B cell (primary cell): ENCODE measurements around the gene CAND2. TPM values are rescaled to one million over a fixed set of nuclear protein-coding genes. Genes with fewer than 3 reads are reported as not detected.

Experiments used
- ATAC-seq: fragments of 200-7000 bp; cut with Tn5 transposase; one replicate; pipeline ENCODE4 v1.10.0; 2021; ENCODE audit warnings: low read depth, mild to moderate bottlenecking, moderate number of reproducible peaks, moderate library complexity
- CTCF ChIA-PET: fragments of 350-600 bp; sonication (Branson Sonifier 250); formaldehyde crosslinking; loops from one replicate; lab custom pipeline; 2021; ENCODE audit warnings: antibody characterized with exemption, inconsistent platforms; lab: Charles Lee
- POLR2A ChIA-PET: fragments of 350-600 bp; sonication (Branson Sonifier 250); formaldehyde crosslinking; loops from one replicate; lab custom pipeline; 2021; ENCODE audit warnings: antibody characterized with exemption; lab: Charles Lee
- DNase-seq: peaks from one replicate; pipeline ENCODE4 v3.0.0; 2013
- H2AFZ ChIP-seq: 2 replicates; pipeline ENCODE4 v1.6.1; 2012; ENCODE audit warnings: mild to moderate bottlenecking, low read depth, low read length; ENCODE audit not compliant: insufficient read depth, poor library complexity, severe bottlenecking
- H3K27ac ChIP-seq, 2 donors: 1 replicate in 1 of 2; 2 replicates in 1 of 2; pipeline ENCODE4 v1.5.1; 2012 to 2013; ENCODE audit warnings: low read length in 2 of 2, mild to moderate bottlenecking in 2 of 2, moderate library complexity in 1 of 2
- H3K27me3 ChIP-seq, 4 experiments: fragments of 200-600 bp in 1 of 4; sonication (generic) in 1 of 4; replicated peaks in 1 of 4; 1 replicate in 2 of 4; 2 replicates in 2 of 4; pipeline versions ENCODE4 v1.6.1 to v1.7.0; 2013 to 2016; ENCODE audit warnings: low read length in 3 of 4, mild to moderate bottlenecking in 2 of 4, mixed read lengths in 1 of 4, moderate library complexity in 1 of 4; ENCODE audit not compliant: insufficient read depth in 4 of 4, control insufficient read depth in 3 of 4; ENCODE audit errors: control extremely low read depth in 1 of 4
- H3K36me3 ChIP-seq, 2 experiments: replicated peaks in 1 of 2; 1 replicate in 1 of 2; 2 replicates in 1 of 2; pipeline versions ENCODE4 v1.6.1 to v1.7.1; 2013; ENCODE audit warnings: low read length in 1 of 2; ENCODE audit not compliant: insufficient read depth in 2 of 2, control insufficient read depth in 1 of 2; ENCODE audit errors: control extremely low read depth in 1 of 2, extremely low read depth in 1 of 2
- H3K4me1 ChIP-seq, 2 donors: fragments of 200-600 bp in 1 of 2; sonication (generic) in 1 of 2; 1 replicate in 1 of 2; 2 replicates in 1 of 2; pipeline versions ENCODE4 v1.5.1 to v1.6.1; 2013 to 2017; ENCODE audit warnings: low read length in 2 of 2; ENCODE audit not compliant: control insufficient read depth in 2 of 2, insufficient read depth in 2 of 2
- H3K4me2 ChIP-seq: replicated peaks from 2 replicates; pipeline ENCODE3; 2012; ENCODE audit warnings: mild to moderate bottlenecking, low read depth, low read length; ENCODE audit not compliant: poor library complexity, severe bottlenecking
- H3K4me3 ChIP-seq, 5 experiments: fragments of 200-600 bp in 1 of 5; sonication (generic) in 1 of 5; 1 replicate in 3 of 5; 2 replicates in 2 of 5; pipeline versions ENCODE4 v1.5.1 to v1.7.0; 2011 to 2016; ENCODE audit warnings: low read length in 4 of 5, mild to moderate bottlenecking in 4 of 5, low read depth in 2 of 5, control low read depth in 1 of 5, moderate library complexity in 1 of 5; ENCODE audit not compliant: insufficient read depth in 1 of 5; ENCODE audit errors: control extremely low read depth in 1 of 5, extremely low read depth in 1 of 5
- H3K79me2 ChIP-seq: fragments of 200-600 bp; sonication (generic); one replicate; pipeline ENCODE4 v1.6.0; 2016; ENCODE audit warnings: low read length; ENCODE audit not compliant: control insufficient read depth, insufficient read depth
- H3K9ac ChIP-seq: fragments of 200-600 bp; sonication (generic); 2 replicates; pipeline ENCODE4 v1.6.1; 2017; ENCODE audit warnings: mild to moderate bottlenecking, low read length, moderate library complexity
- H3K9me3 ChIP-seq, 3 donors: one replicate each; pipeline versions ENCODE4 v1.6.1 to v1.7.1; 2013; ENCODE audit warnings: low read length in 2 of 3; ENCODE audit not compliant: control insufficient read depth in 2 of 3, insufficient read depth in 1 of 3; ENCODE audit errors: control extremely low read depth in 1 of 3
- H4K20me1 ChIP-seq: 2 replicates; pipeline ENCODE4 v1.6.0; 2012; ENCODE audit warnings: mild to moderate bottlenecking, low read length; ENCODE audit not compliant: insufficient read depth, control insufficient read depth, poor library complexity, severe bottlenecking
- H3K27ac Mint-ChIP-seq: one replicate; pipeline ENCODE4 v1.8.0; 2021; ENCODE audit warnings: mixed read lengths
- H3K27me3 Mint-ChIP-seq: one replicate; pipeline ENCODE4 v1.8.0; 2021; ENCODE audit warnings: mixed read lengths
- H3K4me1 Mint-ChIP-seq: one replicate; pipeline ENCODE4 v1.8.0; 2021; ENCODE audit warnings: mixed read lengths
- H3K4me3 Mint-ChIP-seq: one replicate; pipeline ENCODE4 v1.8.0; 2021; ENCODE audit warnings: mixed read lengths
- H3K9me3 Mint-ChIP-seq: one replicate; pipeline ENCODE4 v1.8.0; 2022; ENCODE audit warnings: mixed read lengths; ENCODE audit not compliant: insufficient read depth
- CTCF ChIP-seq: fragments of 200-600 bp; IDR thresholded peaks from one replicate; pipeline ENCODE4 v1.8.0; 2022; ENCODE audit warnings: antibody characterized with exemption, mild to moderate bottlenecking
- EZH2 ChIP-seq: IDR thresholded peaks from 2 replicates; pipeline ENCODE4 v1.6.1; 2012; ENCODE audit warnings: borderline replicate concordance, low read depth, mild to moderate bottlenecking, moderate library complexity, low read length; ENCODE audit not compliant: insufficient read depth, poor library complexity, severe bottlenecking
- WGBS: methylation state at CpG from one replicate; pipeline ENCODE4 v1.1.5; 2013; ENCODE audit warnings: missing lambda C conversion rate; ENCODE audit not compliant: insufficient coverage; 5-methylcytosine and 5-hydroxymethylcytosine counted together
- intact Hi-C: fragments of 100-400 bp; cut with micrococcal nuclease; formaldehyde crosslinking; loops from one replicate; pipeline ENCODE4 v1.10.0; 2022
- polyA plus RNA-seq: library from polyadenylated mRNA; depleted of rRNA; stranded (reverse); fragments of >200 nt; gene quantifications from 2 replicates; pipeline ENCODE4 v1.2.3, GENCODE V29; 2012
- total RNA-seq, 2 donors: library from RNA; stranded (reverse); fragments of 120-200 nt in 1 of 2; gene quantifications; 1 replicate in 1 of 2; 2 replicates in 1 of 2; pipeline versions ENCODE4 v1.2.3 to v1.2.4, GENCODE V29; 2013 to 2022

The CAND2 gene
- total and polyA plus RNA-seq, 2 donors (not counting 1 experiment from before 2014, with no cell fraction given) = 0.34 to 1.9 TPM

- 95% methylated on average over 6 of the region's 8 CpGs for WGBS
- POLR2A ChIA-PET = no interaction called here
- DNase-seq (no peak), ATAC-seq (no peak)
- Mint-ChIP-seq H3K27me3 (peaks cover 11% of the 10 kb centered on the region), H3K4me3 (no peak overlapping the region), H3K4me1 (no peaks in the 10 kb centered on the region), H3K27ac (no peak overlapping the region), H3K9me3 (peaks cover 3% of the 10 kb centered on the region)
- H3K4me2 ChIP-seq = no peak overlapping the region
- no peak for TF ChIP-seq CTCF
- TF ChIP-seq EZH2 = no peak
- H3K4me1 ChIP-seq = peaks cover 0 to under 1% of the 10 kb centered on the region in 2 donors
- intact Hi-C loops = no loop called here
- H3K9me3 ChIP-seq = peaks cover 0 to 24% (median 7%) of the 10 kb centered on the region in 3 donors
- peaks cover 0 to 7% (median 0%) of the 10 kb centered on the region in 4 experiments for H3K27me3 ChIP-seq
- H3K4me3 ChIP-seq = no peak overlapping the region
- H3K9ac ChIP-seq = no peak overlapping the region
- H3K36me3 ChIP-seq = no peaks in the 10 kb centered on the region
- H3K79me2 ChIP-seq = no peaks in the 10 kb centered on the region
- CTCF ChIA-PET = interaction anchor here (0.8 kb wide), 1 partner anchor 596 kb away, joined by 3 read pairs; no protein-coding TSS in a partner anchor
- H4K20me1 ChIP-seq = no peaks in the 10 kb centered on the region
- no peak overlapping the region for H3K27ac ChIP-seq
- H2AFZ ChIP-seq = no peak overlapping the region
Observed at GRCh38 chr3:12862387-12862786, 65.9 kb downstream of the CAND2 start.

GRCh38 chr3:12865271-12865670 is 68.8 kb downstream of the CAND2 start:
- intact Hi-C loops = no loop called here
- POLR2A ChIA-PET = no interaction called here
- Mint-ChIP-seq H3K9me3 (peaks cover 3% of the 10 kb centered on the region), H3K4me1 (peaks cover 16% of the 10 kb centered on the region), H3K27me3 (peaks cover 9% of the 10 kb centered on the region), H3K4me3 (no peak overlapping the region), H3K27ac (no peak overlapping the region)
- no peak overlapping the region for H3K4me3 ChIP-seq
- H3K27me3 ChIP-seq = peaks cover 0 to 20% (median 3%) of the 10 kb centered on the region in 4 experiments
- 82% methylated on average over 2 of the region's 4 CpGs for WGBS
- H3K4me2 ChIP-seq = no peak overlapping the region
- H3K79me2 ChIP-seq = no peaks in the 10 kb centered on the region
- DNase-seq (no peak), ATAC-seq (no peak)
- H2AFZ ChIP-seq = no peak overlapping the region
- CTCF ChIA-PET = interaction anchor here (0.7 to 7.3 kb wide), 3 partner anchors 24 to 120 kb away, joined by 3 to 116 read pairs (median 4); partner anchors contain the start of gene RPL32
- H3K27ac ChIP-seq = no peak overlapping the region
- H3K4me1 ChIP-seq = peaks cover 9 to 22% of the 10 kb centered on the region in 2 donors
- no peak for TF ChIP-seq EZH2
- no peak for TF ChIP-seq CTCF
- no peak overlapping the region for H3K9ac ChIP-seq
- no peaks in the 10 kb centered on the region for H4K20me1 ChIP-seq
- H3K36me3 ChIP-seq = no peaks in the 10 kb centered on the region
- peaks cover 0 to 24% (median 7%) of the 10 kb centered on the region in 3 donors for H3K9me3 ChIP-seq
